NOMO-1 treated with DMSO at 0.1 percent for 48 hours (cell line): ENCODE results near the gene LRRC41.

Experiments used
- DNase-seq: peaks from one replicate; lab custom pipeline; 2025; ENCODE audit not compliant: unreplicated experiment; lab: John Stamatoyannopoulos, UW

The LRRC41 gene

GRCh38 chr1:46288485-46289133, 14.8 kb downstream of the LRRC41 start:
- no peak for DNase-seq

DNA sequence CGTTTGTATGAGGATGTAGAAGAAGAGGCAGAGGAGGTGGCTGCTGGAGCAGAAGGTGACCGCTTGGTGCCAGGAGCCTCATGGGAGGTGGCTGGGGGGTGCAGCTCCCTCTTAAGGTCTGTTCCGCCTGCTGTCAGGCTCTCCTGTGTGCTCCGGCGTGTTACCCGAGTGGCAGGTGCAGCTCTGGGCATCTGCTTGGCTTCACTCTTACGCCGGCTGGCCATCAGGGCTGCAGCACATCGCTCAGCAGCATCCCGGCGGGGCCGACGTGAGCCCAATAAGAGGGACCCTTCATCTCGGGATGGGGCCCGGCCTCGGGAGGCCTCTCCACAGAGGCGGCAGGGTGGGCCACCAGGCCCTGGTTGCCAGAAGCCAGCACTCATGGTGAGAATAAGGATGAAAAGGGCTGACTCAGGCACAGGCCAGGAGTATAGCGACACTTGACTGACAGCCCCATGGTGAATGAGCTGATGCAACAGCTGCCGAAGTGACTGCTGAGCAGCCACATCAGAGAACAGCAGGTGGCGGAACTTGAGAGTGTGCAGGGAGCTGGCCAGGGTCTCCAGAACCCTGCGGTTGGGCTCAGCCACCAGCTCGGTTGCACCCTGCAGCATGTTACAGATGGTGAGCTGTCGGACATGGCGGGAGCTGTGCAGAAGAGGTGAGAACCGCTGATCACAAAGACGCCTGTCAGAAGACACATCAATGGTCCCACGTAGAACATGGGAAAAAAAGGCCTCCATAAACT, 17.5 kb downstream of the LRRC41 start:
- no peak for DNase-seq

- DNase-seq: no peak
Measured at GRCh38 chr1:46284597-46285564, 18.5 kb downstream of the LRRC41 start.

GRCh38 chr1:46284058-46284457, 19.4 kb downstream of the LRRC41 start:
- no peak for DNase-seq

DNA sequence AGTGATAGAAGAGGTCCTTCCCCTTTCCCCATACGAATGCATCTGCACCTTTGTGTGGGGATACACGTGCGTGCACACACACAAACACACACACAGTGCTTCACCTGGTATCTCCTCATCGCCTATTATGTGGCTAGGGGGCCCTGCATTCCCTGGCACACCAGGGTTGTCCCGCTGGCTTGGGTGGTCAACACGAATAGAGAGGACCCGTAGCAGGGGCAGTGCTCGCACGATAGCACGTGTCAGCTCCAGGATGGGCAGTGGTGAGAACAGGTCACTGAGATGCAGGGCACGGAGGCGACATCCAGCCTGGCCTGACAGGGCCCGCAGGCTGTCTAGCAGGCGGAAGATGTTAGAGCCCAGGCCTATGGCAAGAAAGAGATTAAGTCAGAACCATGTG, 22.4 kb downstream of the LRRC41 start:
- no peak for DNase-seq

GRCh38 chr1:46280092-46280491, 23.3 kb downstream of the LRRC41 start:
- DNase-seq: no peak

DNA sequence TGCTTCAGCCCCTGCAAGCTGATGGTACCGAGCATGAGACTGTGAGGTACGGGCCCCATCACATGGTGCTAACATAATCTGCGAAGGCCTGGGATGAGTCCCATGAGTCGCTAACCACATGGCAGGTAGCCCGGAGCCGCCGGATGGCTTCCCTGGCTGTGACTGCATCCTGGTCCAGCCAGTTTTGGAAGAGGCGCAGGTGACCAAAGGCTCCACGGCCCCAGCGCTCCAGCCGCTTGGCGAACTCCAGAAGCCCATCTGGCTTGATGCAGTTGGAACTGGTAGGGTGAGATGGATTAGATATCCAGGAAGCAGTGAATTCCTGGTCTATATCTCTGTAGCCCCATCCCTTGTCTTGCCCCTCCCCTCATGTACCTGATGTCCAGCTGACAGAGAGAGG, 24.6 kb downstream of the LRRC41 start:
- no peak for DNase-seq

DNA sequence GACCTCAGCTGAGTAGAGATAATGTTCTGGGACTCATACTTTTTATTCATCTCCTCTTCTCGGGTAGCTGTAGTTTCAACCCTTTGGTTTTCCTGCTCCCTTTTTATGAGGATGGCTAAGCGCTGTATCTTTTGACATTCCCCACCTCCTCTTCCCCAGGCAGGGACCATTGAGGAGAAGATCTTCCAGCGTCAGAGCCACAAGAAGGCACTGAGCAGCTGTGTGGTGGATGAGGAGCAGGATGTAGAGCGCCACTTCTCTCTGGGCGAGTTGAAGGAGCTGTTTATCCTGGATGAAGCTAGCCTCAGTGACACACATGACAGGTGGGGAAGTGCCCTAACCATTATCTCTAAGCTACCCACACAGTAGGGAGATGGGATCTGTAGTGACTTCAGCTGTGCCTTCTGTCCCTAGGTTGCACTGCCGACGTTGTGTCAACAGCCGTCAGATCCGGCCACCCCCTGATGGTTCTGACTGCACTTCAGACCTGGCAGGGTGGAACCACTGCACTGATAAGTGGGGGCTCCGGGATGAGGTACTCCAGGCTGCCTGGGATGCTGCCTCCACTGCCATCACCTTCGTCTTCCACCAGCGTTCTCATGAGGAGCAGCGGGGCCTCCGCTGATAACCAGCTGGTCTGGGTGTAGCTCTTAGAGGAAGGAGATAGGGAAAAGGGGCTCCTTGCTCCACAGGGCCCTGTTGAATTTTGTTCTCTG, 25.6 kb downstream of the LRRC41 start:
- DNase-seq: no peak

DNA sequence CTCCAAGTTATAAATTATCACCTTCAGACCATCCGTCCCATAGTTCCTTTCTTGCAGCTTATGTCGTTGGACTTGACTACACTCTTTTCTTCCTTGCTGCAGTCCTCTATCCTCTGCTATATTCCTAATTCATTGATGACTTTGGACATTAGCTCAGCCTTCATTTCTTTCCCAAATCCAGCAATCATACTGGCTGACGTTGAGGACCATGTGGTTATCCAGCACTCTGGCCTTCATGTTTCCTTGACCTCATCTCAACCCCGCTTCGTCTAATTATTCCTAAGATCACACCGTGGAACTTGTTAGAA, 28.4 kb downstream of the LRRC41 start:
- DNase-seq: no peak

DNA sequence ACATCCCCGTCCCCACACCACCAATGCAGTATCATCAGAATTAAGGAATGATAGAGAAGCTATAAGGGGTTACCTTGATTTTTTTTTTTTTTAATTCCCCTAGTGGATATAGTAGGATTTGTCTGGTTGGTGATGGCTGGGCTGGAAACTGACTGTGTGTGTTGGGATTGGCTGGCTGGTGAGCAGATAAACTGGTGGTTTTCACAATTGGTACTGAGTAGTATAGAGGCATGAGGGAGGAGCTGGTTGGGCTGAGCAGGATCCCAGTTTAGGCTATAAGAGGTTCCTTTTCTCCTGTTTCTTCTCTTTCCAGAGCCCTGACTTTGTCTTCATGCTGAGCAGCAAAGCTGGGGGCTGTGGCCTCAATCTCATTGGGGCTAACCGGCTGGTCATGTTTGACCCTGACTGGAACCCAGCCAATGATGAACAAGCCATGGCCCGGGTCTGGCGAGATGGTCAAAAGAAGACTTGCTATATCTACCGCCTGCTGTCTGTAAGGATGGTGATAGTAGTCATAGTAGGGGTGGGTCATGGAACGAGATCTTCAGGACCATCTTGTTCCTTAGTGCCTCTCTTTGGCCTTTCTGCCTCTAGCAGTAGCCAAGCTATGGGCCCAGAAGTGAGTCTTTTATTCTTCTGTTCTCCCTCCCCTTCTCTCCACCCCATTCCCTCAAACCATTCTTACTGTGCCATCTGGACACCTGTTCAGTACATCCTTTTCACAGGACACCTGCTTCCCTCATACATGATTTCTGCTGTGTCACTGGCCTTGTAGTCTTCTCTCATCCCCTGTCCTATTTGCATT, 29.0 kb downstream of the LRRC41 start:
- DNase-seq: no peak

GRCh38 chr1:46268578-46268977, 34.8 kb downstream of the LRRC41 start:
- no peak for DNase-seq

DNA sequence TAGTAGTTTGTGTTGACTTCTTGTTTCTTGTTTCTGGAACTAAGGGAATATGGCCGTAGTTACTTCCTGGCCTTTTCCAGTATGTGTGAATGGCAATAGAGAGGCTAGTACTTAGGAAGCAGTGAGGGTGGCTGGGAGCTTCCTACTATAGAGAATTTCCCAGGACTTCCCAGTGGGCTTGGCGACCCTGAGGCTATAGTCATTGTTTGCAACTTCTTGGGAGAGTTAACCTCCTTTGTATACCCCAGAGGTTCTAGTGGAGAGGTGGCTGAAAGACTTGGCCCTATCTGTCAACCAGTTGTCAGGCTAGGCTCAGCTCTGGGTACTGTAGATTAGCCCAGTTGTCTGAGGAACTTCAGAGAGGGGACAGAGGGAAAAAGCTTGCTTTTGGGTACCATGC, 40.3 kb downstream of the LRRC41 start:
- DNase-seq: no peak

GRCh38 chr1:46262508-46262907, 40.9 kb downstream of the LRRC41 start:
- DNase-seq: no peak

GRCh38 chr1:46256523-46256922, 46.9 kb downstream of the LRRC41 start:
- no peak for DNase-seq

DNA sequence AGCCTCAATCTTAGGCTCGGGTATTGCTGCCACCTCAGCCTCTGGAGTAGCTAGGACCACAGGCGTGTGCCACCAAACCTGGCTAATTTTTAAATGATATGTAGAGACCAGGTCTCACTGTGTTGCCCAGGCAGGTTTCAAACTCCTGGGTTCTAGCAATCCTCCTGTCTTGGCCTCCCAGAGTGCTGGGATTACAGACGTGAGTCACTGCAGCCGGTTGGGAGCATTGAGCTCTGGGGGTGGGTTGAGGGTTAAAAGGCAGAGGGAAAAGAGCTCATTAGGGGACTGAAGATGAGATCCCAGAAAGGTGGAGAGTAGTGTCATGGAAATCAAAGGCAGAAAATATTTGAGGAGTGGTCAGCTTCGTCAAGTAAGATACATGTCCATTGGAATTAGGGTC, 48.7 kb downstream of the LRRC41 start:
- DNase-seq: no peak

DNA sequence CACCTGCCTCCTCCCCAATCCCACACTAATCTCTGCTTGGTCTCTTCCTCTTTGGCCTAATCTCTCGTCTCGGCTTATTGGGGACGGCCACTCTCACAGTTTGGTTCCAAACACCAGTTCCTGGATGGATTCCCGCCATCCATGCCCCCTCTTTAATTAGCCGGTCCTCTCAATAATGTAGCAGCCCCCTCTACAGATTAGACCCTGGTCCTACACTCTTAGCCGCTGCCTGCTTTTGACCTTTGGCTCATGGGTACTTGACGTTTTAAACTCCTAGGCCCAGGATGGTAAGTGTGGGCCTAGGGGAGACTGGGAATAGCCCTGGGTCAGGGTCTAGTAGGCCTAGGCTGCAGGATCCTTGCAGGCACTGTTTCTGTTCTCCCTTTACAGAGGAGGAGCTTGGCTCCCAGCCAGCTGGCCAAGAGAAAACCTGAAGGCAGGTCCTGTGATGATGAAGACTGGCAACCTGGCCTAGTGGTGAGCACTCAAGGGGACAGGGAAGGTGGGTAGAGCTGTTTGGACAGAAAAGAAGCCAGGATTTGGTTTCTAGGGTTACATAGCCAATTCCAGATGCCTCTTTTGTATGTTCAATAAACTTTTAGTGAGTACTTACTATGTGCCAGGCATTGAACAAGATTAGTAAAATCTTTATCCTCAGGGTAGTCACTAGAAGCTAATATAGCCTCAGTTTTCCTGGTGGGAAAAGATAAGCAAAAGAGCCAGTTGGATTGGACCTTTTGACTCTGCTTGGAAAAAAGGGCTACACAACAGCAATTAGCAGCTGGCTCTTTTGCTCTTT, 55.1 kb downstream of the LRRC41 start:
- peak; percentile 55 for DNase-seq

GRCh38 chr1:46247436-46248121, 55.8 kb downstream of the LRRC41 start, which contains the start of gene RAD54L:
Gene RAD54L (plus strand): TSS chr1:46247763. CDS start chr1:46248406, 643 bp downstream.
- DNase-seq: peak; percentile 99

DNA sequence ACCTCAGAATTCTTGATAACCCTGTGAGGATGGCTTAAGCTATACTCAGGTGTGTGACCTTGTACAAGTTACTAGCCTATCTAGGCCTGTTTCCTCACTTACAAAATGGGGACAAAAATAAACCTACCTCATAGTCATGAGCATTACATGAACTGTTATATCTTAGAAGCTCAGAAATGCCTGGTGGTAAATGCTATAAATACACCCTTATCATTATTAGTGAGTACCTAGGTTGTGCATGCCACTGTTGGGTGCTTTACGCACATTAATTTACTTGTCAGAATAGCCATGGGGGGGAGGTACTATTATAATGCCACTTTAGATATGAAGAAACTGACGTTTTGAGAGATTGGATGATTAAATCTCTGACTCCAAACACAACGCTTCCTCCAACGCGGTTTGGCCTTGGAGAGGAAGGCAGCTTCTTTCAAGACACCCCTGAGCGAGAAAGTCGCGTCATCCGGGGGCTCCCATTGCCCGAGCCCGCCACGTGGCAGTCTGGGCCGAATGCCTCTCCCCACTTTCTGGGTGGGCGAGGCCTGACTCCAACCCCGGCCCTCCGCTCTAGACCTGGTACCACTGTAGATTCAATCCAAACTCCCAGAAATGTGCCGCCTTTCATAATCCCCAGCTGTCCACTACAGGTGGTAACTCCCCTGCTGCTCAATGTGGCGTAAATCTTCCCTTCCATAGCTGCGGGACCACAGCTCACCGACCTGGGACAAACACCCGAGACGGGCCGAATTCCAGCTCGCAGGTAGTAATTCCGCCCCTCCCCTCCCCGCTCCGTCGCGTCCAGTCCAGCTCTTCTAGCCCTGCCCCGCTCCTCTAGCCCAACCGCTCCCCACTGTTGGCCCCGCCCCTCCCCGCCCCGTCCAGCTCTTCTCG, 56.6 kb downstream of the LRRC41 start:
- DNase-seq: peak; percentile 61
